Activated CD8-positive, alpha-beta T cell treated with anti-CD3 and anti-CD28 coated beads for 36 hours (primary cell): Measurements from ENCODE around the gene ACOT7. TPM values are rescaled to one million over a fixed set of nuclear protein-coding genes. Genes with fewer than 3 reads are reported as not detected.

Experiments used
- ATAC-seq: fragments of 200-7000 bp; cut with Tn5 transposase; one replicate; pipeline ENCODE4 v1.10.0; 2021; ENCODE audit warnings: mild to moderate bottlenecking, moderate library complexity
- CTCF ChIA-PET: fragments of 350-600 bp; sonication (Branson Sonifier 250); formaldehyde crosslinking; loops from one replicate; lab custom pipeline; 2021; ENCODE audit warnings: antibody characterized with exemption; lab: Charles Lee
- POLR2A ChIA-PET: fragments of 350-600 bp; sonication (Branson Sonifier 250); formaldehyde crosslinking; loops from one replicate; lab custom pipeline; 2021; ENCODE audit warnings: antibody characterized with exemption; lab: Charles Lee
- DNase-seq: peaks from one replicate; pipeline ENCODE4 v3.0.0-alpha.2; 2020
- H3K27ac Mint-ChIP-seq: one replicate; pipeline ENCODE4 v1.8.0; 2021; ENCODE audit warnings: mild to moderate bottlenecking, mixed read lengths
- H3K27me3 Mint-ChIP-seq: one replicate; pipeline ENCODE4 v1.8.0; 2021; ENCODE audit warnings: mixed read lengths
- H3K36me3 Mint-ChIP-seq: one replicate; pipeline ENCODE4 v1.8.0; 2021; ENCODE audit warnings: low read depth, mixed read lengths
- H3K4me1 Mint-ChIP-seq: one replicate; pipeline ENCODE4 v1.8.0; 2021; ENCODE audit warnings: low read depth, mixed read lengths
- H3K4me3 Mint-ChIP-seq: one replicate; pipeline ENCODE4 v1.8.0; 2021; ENCODE audit warnings: mild to moderate bottlenecking, moderate library complexity, mixed read lengths
- H3K9me3 Mint-ChIP-seq: one replicate; pipeline ENCODE4 v1.8.0; 2021; ENCODE audit warnings: mixed read lengths
- CTCF ChIP-seq: fragments of 200-600 bp; IDR thresholded peaks from one replicate; pipeline ENCODE4 v1.8.0; 2022; ENCODE audit warnings: antibody characterized with exemption, mild to moderate bottlenecking
- intact Hi-C: fragments of 100-400 bp; cut with micrococcal nuclease; formaldehyde crosslinking; loops from one replicate; pipeline ENCODE4 v1.10.0; 2022
- total RNA-seq, 2 experiments: library from RNA; stranded (reverse); gene quantifications; one replicate each; pipeline ENCODE4 v1.2.3, GENCODE V29; 2021

The ACOT7 gene
- total RNA-seq, 2 experiments from 2014 or later: 80.4 to 86.7 TPM

- no peak for DNase-seq
- POLR2A ChIA-PET: no interaction called here
- Mint-ChIP-seq H3K36me3 (no peaks in the 10 kb centered on the region), H3K4me1 (no peaks in the 10 kb centered on the region), H3K9me3 (no peaks in the 10 kb centered on the region), H3K4me3 (no peak overlapping the region), H3K27ac (no peak overlapping the region), H3K27me3 (no peaks in the 10 kb centered on the region)
- intact Hi-C loops: no loop called here
- CTCF ChIA-PET: no interaction called here
- no peak for TF ChIP-seq CTCF
- ATAC-seq: no peak
These were observed 64.9 kb downstream of the ACOT7 start for GRCh38 chr1:6328696-6329095.

GRCh38 chr1:6328091-6328490 is 65.5 kb downstream of the ACOT7 start:
- ChIA-PET POLR2A (no interaction called here), CTCF (interaction anchor here (0.8 kb wide), 1 partner anchor 81 kb away, joined by 3 read pairs; no protein-coding TSS in a partner anchor)
- Mint-ChIP-seq H3K27me3 (no peaks in the 10 kb centered on the region), H3K36me3 (no peaks in the 10 kb centered on the region), H3K27ac (no peak overlapping the region), H3K4me1 (no peaks in the 10 kb centered on the region), H3K9me3 (no peaks in the 10 kb centered on the region), H3K4me3 (no peak overlapping the region)
- TF ChIP-seq CTCF: no peak
- DNase-seq (no peak), ATAC-seq (no peak)
- intact Hi-C loops: no loop called here

- Mint-ChIP-seq H3K9me3 (no peaks in the 10 kb centered on the region), H3K27me3 (no peaks in the 10 kb centered on the region), H3K4me3 (no peak overlapping the region), H3K27ac (no peak overlapping the region), H3K4me1 (no peaks in the 10 kb centered on the region), H3K36me3 (no peaks in the 10 kb centered on the region)
- TF ChIP-seq CTCF: no peak
- ChIA-PET POLR2A (no interaction called here), CTCF (no interaction called here)
- ATAC-seq (no peak), DNase-seq (no peak)
- intact Hi-C loops: no loop called here
These were observed 68.1 kb downstream of the ACOT7 start for GRCh38 chr1:6325482-6325881.

GRCh38 chr1:6322161-6322560 is 71.4 kb downstream of the ACOT7 start:
- ATAC-seq (no peak), DNase-seq (no peak)
- peaks cover 3% of the 10 kb centered on the region for H3K36me3 Mint-ChIP-seq
- H3K4me3 Mint-ChIP-seq: no peak overlapping the region
- no peak overlapping the region for H3K27ac Mint-ChIP-seq
- TF ChIP-seq CTCF: no peak
- ChIA-PET CTCF (interaction anchor here (1.2 kb wide), 1 partner anchor 111 kb away, joined by 4 read pairs; no protein-coding TSS in a partner anchor), POLR2A (no interaction called here)
- H3K27me3 Mint-ChIP-seq: no peaks in the 10 kb centered on the region
- H3K4me1 Mint-ChIP-seq: no peaks in the 10 kb centered on the region
- H3K9me3 Mint-ChIP-seq: no peaks in the 10 kb centered on the region
- intact Hi-C loops: no loop called here

GRCh38 chr1:6321205-6321604 is 72.4 kb downstream of the ACOT7 start:
- TF ChIP-seq CTCF: no peak
- DNase-seq: no peak
- POLR2A ChIA-PET: no interaction called here
- ATAC-seq: no peak
- Mint-ChIP-seq H3K27ac (no peak overlapping the region), H3K4me1 (no peaks in the 10 kb centered on the region), H3K9me3 (no peaks in the 10 kb centered on the region), H3K4me3 (no peak overlapping the region), H3K36me3 (peaks cover 4% of the 10 kb centered on the region), H3K27me3 (no peaks in the 10 kb centered on the region)
- CTCF ChIA-PET: interaction anchor here (1.1 kb wide), 1 partner anchor 75 kb away, joined by 3 read pairs; no protein-coding TSS in a partner anchor
- intact Hi-C loops: no loop called here
